T-helper 22 cell (primary cell): Measurements from ENCODE around the gene ADAMTS18.

ENCODE experiments used
- DNase-seq: peaks from one replicate; pipeline ENCODE4 v3.0.0-alpha.2; 2020; ENCODE audit warnings: low read depth

ADAMTS18 gene

GRCh38 chr16:77387815-77388209, 47.0 kb downstream of the ADAMTS18 start:
- no peak for DNase-seq

GRCh38 chr16:77386831-77387814, 47.7 kb downstream of the ADAMTS18 start:
- DNase-seq, result no peak

GRCh38 chr16:77385481-77385880, 49.4 kb downstream of the ADAMTS18 start:
- DNase-seq, result no peak

GRCh38 chr16:77383606-77384187, 51.1 kb downstream of the ADAMTS18 start:
- DNase-seq, result no peak

- no peak for DNase-seq
Observed at GRCh38 chr16:77376358-77376757, 58.5 kb downstream of the ADAMTS18 start.

DNA sequence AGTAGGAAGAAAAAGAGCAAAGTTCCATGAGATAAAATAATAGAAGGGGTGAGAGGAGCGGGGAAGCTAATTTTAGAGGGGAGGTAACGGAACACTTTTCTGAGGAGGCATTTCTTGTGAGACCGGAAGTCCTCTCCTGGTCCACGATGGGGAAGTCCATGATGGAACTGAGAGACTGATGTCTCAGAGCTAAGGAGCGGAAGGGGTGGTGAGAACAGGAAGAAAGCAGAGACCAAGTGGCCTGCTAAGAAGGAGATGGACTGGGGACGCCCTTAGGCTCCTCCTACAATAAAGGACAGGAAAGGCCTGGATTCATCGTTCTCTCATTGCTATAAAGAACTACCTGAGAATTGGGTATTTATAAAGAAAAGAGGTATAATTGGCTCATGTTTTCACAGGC, 59.4 kb downstream of the ADAMTS18 start:
- DNase-seq, result no peak

- no peak for DNase-seq
Observed at GRCh38 chr16:77374384-77374783, 60.5 kb downstream of the ADAMTS18 start.

DNA sequence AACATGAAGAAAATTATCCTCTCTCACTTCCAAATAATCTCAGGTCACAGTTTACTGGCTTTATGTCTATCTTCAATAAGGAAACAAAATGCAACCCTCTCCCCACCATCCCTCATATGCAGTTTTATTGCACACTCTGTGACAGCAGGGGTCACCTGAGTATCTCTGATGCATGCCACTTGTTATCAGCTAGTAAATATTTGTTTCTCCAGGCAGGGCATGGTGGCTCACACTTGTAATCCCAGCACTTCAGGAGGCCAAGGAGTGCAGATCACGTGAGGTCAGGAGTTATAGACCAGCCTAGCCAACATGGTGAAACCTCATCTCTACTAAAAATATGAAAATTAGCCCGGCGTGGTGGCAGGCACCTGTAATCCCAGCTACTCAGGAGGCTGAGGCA, 61.1 kb downstream of the ADAMTS18 start:
- DNase-seq, result no peak

DNA sequence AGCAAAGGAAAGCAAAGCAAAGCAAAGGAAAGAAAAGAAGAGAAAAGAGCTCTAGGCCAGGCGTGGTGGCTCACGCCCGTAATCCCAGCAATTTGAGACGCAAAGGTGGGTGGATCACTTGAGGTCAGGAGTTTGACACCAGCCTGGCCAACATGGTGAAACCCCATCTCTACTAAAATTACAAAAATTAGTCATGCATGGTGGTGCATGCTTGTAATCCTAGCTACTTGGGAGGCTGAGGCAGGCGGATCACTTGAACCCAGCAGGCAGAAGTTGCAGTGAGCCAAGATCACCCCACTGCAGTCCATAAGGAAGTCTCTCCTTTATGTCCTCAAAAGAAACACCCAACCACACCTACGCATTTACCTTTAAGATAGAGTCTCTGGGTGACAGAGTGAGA, 70.1 kb downstream of the ADAMTS18 start:
- DNase-seq, result no peak

DNA sequence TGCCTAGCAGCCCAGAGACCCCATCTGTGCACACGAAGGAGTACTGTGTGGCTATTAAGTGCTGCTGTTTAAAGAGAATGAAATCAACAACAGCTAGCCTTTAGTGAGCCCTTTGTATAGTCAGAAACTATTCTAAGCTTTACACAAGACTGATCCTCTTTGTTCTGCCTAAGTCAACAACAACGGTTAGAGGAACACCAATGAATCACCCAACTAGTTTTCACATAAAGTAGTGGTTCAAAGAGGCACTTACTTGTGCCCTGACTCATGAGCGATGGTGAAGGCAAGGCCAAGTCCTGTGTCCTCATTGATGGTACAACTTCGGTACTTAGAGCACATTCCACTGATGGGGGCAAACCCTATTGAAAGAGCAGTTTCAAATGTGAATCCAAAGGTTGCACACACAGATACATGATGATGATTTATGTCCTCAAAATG, 75.8 kb downstream of the ADAMTS18 start:
- DNase-seq, result no peak

GRCh38 chr16:77353587-77354263, 81.1 kb downstream of the ADAMTS18 start:
- no peak for DNase-seq

- DNase-seq, result no peak
Observed at GRCh38 chr16:77344341-77344740, 90.5 kb downstream of the ADAMTS18 start.

GRCh38 chr16:77336637-77337036, 98.2 kb downstream of the ADAMTS18 start:
- no peak for DNase-seq

DNA sequence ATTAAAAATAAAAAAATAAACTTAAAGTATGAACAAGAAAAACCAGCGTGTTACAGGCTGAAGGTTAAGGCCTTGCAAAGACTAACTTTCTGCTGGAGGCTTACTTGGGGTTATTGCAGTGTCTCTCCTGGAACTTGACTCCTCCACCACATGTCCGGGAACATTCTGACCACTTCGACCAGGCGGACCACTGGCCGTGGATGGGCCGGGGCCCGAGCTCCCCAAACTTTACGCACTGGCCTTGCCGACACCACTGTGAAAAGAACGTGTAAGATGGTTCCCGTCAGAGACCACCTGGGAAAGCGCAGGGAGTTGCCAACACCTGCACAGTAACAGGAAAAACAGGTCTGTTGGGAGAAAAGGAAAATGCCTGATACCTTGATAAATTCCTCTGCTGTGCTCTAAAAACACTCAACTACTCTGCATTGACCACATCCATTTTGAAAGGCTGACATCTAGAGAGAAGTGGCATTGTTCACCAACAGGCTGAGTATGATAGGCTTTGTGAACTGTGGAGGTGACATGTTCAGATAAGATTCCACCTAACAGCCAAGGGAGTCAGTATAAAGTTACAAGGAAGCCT, 99.1 kb downstream of the ADAMTS18 start:
- DNase-seq, result no peak

GRCh38 chr16:77332792-77333191, 102.0 kb downstream of the ADAMTS18 start:
- DNase-seq, result no peak

DNA sequence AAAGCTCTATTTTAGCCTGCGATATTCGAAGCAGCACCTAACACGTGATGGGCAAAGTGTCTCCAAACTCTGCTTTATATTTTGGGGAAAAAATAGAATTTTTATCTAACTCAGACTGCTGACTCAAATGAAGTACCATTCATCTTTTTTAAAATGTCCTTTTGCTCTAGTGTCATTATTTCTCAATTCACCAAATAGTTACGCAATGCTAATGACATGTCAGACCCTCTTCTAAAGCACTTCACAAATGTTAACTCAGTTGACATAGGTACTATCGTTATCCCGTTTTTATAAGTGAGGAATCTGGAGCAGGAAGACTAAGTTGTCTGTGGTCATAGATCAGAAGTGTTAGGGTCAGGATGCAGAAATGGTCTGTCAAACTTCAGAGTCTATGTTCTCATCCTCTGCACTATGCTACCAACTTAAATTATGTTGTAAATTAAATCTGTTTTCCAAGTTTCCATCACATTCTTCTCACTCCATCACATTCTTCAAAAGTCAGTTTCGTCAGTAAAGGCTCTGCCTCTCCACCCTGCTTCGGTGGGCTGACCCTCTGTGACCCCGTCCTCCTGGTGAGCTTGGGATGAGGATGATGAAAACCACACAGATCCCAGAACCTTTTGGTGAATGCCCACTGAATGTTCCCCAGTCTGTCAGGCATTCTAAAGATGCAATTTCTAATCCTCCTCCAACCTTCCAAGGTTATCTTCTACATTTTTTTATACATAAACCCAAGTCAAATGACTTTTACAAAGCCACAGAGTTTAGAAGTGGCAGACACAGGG, 102.8 kb downstream of the ADAMTS18 start:
- DNase-seq, result no peak

- no peak for DNase-seq
Observed at GRCh38 chr16:77331043-77331442, 103.8 kb downstream of the ADAMTS18 start.

- DNase-seq, result no peak
Observed at GRCh38 chr16:77330332-77331042, 104.3 kb downstream of the ADAMTS18 start.

DNA sequence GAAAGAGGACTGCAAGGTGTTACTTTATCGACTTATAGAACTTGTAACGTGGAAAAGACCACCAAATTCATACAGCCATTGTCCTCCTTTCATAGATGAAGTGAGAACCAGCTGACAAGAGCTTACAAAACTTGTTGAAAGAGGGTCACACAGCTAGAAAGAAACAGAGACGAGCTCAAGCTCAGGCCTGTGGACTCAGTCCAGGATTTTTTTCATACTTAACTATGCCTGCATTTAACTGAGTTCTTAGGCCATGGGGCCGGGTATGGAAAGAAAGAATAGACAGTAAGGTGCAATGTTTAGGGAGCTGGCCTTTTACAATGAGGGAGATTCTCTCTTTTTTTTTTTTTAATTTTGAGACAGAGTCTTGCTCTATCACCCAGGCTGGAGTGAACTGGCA, 106.1 kb downstream of the ADAMTS18 start:
- DNase-seq, result no peak

GRCh38 chr16:77328274-77328673, 106.6 kb downstream of the ADAMTS18 start:
- no peak for DNase-seq

GRCh38 chr16:77327717-77328116, 107.1 kb downstream of the ADAMTS18 start:
- DNase-seq, result no peak
